Nucleus accumbens (tissue), 56 donors: Measurements from ENCODE around the gene C12orf75.
A peak's percentile ranks its signal among the peaks of the same experiment; 100 is the strongest.
"Not testable (repeated sequence)": the region's sequence is repeated elsewhere in the genome, so short reads cannot be mapped to it uniquely, and the experiment has no call there.

Experiments used
- DNase-seq, 56 donors: peaks; one replicate each; lab custom pipeline; 2025; lab: John Stamatoyannopoulos, UW

The C12orf75 gene

DNA sequence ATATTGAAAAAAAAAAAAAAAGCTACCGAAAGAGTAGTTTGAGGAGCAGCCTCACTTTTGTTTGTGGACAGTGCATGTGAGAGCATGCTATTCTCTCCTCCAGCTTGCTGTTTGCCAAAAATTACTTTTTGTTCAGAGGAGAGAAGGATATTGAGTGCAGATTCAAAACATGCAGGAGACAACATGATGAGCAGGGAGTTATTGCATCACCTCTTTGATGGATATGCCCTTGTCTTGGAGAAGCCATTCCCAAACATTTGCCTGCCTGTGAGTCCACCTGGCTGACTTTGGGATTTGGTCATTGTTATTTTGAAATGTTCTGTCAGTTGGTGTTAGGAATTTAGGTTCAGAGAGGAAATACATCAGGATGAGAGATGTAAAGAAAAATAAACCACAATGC lies 2.4 kb downstream of the C12orf75 start:
- DNase-seq: no peak

DNA sequence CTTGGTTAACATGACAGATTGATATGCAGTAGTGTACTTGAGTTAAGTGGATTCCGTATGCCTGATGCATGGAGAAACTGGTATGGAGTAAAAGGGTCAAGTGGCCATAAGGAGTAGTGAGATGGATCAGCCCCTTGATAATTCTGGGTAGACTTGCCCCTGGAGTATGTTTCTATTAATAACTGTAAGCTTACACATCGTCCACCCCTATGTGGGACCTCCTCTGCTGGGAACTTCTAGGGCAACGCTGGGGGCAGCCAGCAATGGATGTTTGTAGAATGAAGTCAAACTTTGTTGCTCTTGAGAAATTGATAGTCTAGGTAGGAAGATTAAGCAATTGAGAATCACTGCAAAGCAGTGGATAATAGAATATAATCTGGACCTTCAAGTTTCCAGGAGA lies 3.5 kb downstream of the C12orf75 start:
- no peak for DNase-seq

DNA sequence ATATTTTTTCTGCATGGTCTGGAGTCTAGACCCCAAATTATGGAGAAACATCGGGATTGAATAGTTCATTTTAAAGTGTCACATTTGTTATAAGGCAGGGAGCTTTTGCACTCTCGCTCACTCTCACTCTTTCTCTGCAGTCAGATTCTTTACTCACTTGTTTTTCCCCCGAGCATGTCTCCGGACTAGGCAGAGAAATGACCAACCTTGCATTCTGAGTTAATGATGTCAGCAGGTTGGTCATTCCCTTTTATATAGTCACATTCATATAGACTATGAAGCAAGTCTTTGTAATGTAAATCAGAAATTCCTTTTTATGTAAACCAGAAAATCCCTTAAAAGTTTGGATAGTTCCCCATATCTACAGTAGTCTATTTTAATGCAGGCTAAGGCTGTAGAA lies 4.1 kb downstream of the C12orf75 start:
- no peak for DNase-seq

DNA sequence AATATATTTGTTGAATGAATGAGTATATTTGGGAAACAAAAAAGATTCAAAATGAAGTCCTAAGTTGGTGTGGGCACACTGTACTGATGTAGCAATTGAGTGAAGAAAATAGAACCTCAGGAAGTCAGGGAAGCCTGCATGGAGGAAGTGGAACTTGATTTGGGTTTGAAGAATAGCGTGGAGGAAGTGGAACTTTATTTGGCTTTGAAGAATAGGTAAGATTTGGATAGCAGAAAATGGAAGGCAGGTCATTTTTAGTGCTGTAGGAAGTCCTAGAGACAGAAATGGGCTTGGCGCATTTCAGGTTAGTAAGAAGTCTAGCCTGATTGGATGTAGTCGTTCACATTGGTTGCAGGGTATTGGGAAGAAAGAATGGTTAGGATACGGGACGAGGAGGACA lies 5.4 kb downstream of the C12orf75 start:
- DNase-seq: no peak

DNA sequence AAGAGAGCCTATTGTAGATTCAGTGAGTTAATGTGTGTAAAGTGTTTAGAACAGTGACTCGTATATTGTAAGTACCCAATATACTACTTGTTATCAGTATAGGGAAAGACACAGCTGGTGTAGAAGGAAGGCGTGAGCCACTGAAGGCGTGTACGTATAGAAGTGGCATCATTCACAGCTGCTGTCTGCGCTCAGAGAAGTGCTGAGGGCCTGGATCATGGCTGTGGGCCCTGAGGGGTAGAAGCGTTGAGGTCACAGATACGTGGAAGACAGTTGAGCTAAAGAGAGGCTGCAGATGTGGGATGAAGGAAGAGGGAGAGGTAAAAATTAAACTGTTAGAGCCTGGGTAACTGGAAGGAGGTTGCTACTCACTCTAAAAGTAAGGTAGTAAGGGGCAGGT lies 5.9 kb downstream of the C12orf75 start:
- DNase-seq: no peak

DNA sequence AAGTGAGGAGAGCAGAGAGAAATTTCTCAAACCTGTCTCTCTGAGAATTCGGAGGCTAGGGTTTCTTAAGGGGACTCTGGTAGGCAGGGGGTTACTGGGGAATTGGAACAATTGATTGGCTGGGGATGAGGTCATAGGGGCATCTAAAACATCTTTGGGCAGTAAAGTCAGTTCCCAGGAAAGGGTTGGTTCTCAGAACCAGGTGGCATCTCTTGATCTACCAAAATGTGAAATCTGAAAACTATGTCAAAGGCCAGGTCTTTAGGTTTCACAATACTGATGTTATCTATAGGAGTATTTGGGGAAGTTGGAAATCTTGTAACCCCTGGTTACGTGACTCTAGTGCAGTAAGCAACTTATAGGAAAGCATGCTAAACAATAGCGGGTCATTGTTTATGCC lies 6.9 kb downstream of the C12orf75 start:
- no peak for DNase-seq

DNA sequence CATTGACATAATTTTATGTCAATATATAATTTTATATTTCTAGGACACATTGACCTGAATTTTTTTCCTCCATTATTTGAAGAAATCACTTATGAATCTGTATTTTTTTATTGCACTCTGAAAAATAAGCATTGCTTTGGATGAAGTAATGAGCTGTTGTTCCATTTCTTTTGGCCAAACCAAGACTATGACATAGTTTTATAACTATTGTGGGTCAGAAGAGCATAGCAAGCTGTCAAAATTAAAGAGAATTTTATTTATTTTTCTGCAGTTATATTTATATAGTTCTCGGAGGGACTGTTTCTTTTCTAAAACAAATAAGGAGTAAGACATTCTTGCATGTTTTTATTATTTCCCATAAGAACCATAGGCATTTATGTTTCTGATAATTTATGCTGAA lies 8.5 kb downstream of the C12orf75 start:
- DNase-seq: no peak

DNA sequence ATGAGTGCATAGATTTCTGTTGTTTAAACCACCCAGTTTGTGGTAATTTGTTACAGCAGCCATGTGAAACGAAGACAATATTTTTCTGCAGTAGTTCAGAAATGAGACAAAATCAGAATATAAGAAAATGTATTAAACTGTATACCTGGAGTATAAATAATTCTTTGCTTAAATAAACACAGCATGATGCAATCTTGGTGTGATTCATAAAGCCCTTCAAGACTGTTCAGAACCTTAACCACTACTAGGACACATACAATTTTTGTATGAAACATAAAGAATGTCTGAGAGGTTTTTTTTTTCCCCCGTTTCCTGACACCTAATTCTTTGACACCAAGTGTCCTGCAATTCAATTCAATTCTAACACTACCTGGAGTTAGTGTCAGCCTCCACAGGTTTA lies 10.5 kb downstream of the C12orf75 start:
- DNase-seq: no peak

DNA sequence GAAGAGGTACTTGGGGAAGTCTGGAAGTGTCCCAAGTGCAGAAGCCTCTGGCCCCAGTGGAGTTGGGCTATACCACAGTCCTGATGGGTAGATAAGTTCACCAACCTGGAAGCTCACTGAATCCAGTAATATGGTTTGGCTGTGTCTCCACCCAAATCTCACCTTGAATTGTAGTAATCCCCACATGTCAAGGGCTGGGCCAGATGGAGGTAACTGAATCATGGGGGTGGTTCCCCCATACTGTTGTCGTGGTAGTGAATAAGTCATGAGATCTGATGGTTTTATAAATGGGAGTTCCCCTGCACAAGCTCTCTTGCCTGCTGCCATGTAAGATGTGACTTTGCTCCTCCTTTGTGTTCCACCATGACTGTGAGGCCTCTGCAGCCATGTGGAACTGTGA lies 11.1 kb downstream of the C12orf75 start:
- not testable (repeated sequence) for DNase-seq

DNA sequence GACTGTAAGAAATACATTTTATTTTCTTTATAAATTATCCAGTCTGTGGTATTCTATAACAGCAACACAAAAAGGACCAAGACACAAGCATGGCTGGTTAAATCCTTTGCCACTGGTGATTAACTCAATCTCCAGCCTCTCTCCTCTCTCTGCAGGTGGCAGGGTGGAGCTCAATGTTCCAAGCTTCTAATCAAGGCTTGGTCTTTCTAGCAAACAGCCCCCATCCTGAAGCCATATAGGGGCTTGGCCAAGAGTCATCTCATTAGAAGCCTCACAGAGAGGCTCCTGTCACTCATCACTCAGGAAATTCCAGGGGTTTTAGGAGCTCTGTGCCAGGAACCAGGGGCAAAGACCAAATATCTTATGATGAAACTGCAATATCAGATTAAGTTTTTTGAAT lies 12.0 kb downstream of the C12orf75 start:
- DNase-seq: no peak

DNA sequence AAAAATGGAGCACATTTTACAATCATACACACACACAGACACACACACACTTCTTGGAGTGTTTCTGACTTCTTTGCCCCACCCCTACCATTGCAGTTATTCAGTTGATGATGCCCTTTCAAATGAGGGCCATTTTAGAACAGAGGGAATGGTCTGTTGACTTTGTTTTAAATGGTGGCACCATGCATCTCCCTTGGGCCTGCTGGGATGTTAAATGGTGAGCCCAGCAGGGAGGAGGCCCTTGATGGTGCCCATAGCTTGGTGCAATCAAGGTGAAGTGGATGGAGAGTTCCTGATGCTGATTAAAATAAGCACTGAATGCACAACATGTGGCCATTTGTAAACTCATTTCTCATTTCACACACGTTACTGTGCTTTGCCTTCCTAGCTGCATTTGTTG lies 13.3 kb downstream of the C12orf75 start:
- no peak for DNase-seq

DNA sequence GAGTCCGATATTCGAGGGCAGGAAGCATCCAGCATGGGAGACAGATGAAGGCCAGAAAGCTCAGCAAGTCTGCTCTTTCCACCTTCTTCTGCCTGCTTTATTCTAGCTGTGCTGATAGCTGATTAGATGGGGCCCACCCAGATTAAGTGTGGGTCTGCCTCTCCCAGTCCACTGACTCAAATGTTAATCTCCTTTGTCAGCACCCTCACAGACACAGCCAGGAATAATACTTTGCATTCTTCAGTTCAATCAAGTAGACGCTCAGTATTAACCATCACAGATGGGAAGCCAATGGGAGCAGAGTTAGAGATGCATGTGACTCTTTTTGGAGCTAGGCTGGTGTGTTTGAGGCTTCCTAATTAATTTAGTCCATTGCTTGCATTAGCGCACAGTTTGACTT lies 17.0 kb downstream of the C12orf75 start:
- DNase-seq: no peak

DNA sequence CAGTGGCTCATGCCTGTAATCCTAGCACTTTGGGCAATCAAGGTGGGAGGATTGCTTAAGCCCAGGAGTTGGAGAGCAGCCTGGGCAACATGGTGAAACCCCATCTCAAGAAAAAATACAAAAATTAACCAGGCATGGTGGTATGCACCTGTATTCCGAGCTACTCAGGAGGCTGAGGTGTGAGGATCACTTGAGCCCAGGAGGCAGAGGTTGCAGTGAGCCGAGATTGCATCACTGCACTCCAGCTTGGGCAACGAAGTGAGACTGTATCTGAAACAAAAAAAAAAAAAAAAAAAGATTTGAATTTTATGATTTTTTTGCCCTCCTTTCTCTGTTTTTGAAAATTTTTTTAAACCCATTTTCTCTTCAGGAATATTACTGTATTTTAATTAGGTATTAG lies 17.7 kb downstream of the C12orf75 start:
- no peak for DNase-seq

DNA sequence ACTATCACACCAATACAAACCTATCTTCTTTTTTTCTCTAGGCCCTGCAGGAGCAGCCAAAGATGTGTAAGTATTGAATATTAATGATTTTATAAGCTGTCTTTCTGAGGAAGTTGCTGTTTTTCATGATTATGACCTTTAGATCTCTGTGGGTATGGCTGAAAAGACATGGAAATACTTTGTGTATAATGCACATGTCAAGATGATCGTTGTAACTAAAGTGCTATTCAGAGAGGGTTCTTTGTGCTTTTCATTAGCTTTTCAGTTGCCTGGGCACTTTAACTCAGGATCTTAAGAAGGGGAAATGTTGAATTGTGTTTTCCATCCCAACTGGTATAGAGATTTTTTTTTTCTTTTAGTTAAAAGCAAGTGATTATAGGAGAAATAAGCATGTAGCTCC lies 18.1 kb downstream of the C12orf75 start:
- no peak for DNase-seq

DNA sequence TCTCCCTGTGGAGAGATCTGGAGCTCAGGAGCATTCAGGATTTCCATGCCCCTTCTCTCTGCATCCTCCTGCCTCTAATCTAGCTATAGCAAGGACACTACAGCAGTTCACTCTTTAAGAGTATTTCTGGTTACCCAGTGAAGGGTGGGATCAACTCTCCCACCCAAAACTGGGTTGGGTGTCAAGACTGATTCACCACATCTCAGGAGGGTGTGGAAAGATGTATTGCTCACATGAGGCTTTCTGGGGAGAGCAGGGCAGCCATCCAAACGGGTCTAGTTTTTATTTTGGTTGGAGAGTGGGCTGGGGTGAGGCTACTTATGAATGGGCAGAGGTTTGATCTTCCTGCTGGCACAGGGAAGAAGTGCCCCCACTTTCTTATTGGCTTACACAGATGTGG lies 18.6 kb downstream of the C12orf75 start:
- DNase-seq: no peak

DNA sequence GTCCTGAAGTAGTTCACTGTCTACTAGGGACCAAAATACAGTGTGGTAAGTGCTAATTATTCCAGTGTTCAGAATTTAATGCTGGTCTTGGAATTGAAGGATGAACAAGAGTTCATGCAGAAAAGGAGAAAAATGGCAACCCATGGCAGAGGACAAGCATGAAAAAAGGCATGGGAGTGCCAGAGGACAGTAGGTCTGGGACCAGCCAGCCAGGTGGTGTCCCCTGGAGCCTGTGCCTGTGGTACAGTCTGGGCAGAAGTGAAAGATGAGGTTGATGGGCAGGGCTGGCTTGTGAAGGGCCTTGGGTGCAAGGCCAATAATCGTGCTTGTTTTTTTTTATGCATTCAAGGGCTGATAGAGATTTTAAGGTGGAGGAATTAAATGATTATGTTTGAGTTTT lies 21.0 kb downstream of the C12orf75 start:
- DNase-seq: no peak

DNA sequence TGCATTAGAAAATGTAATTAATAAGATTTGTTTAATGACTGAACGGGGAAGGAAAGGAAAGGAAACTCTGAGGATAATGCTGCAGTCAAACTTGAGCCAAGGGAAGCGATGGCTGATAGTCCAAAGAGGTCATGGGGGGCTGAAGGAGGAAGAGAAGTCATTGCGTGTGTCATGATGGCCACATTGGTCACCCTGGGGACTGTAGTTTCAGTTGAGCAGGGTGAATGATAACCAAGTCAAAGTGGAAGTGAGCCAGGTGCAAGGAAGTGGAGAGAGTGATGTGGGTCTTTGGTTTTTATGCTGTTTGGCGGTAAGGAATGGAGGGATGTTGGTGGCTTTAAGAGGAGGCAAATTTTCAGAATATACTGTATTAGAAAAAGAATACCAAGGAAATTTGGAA lies 21.6 kb downstream of the C12orf75 start:
- DNase-seq: no peak

DNA sequence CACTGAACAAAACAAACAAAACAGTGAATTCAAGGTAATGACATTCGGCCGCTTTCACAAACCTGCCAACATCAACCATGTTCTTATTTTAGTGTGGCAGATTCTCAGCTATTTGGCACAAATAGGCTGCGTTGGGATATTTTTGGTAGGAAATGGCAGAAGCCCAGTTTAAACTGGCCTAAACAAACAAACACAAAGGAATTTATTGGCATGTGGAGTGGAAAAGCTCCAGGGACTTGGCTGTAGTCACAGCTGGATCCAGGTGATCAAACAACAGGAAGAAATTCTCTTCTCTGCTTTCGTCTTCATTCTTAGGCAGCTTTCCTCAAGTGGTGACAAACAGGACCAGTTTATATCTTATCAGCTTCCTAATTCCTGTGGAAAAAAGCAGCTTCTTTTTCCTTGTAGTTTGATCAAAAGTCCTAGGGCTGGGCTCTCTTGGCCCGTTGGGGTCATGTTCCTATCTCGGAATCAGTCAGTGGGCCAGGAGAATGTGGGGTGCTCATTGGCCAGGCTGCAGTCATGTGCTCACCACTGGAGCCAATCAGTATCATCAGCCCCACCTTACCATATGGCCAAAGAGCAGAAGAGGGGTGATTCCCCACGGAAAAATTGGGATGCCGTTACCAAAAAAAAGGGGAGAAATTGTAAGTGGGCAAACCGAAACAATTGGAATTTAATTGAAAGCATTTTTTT lies 22.6 kb downstream of the C12orf75 start:
- no peak for DNase-seq

DNA sequence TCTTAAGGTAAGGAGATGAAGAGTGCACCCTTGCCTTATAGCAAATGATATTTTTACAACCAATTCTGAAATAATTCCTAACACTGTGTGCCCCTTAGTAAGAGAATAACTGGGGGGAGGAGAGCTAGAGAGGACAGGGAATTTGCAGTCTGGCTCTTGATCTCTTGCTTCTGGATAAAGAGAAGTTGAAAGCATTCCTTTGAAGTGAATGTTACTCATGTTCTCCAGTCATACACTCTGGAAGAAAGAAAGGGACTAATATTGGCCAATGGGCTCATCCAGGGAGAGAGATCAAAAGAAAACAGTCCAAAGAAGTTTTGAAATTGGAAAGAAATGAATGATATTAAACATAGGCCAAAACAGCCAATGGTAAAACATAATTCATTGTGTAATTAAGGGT lies 25.3 kb downstream of the C12orf75 start:
- DNase-seq: no peak

DNA sequence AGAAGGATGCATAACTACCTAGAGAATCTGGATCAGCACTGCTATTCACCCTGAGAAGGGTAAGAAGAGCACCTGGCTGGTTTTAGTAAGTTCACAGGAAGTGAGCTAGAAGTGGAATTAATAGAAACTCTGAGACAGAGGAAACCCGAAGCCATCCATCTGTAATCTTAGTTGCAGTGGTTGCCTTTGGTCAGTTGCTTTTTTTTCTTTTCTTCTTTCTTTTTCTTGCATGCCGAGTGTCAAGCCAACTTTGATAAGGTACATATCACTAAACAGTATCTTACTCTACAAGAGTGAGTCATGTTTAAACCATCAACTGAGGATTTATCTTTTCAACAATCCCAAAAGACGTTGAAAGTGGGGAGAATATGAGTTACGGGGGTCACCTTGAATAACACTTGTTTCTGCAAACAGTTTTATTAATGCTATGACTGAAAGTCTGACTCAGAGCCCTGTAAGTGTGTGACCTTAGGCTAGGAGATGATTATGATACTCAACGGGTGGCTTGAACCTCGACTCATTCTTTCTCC lies 26.7 kb downstream of the C12orf75 start:
- no peak for DNase-seq

DNA sequence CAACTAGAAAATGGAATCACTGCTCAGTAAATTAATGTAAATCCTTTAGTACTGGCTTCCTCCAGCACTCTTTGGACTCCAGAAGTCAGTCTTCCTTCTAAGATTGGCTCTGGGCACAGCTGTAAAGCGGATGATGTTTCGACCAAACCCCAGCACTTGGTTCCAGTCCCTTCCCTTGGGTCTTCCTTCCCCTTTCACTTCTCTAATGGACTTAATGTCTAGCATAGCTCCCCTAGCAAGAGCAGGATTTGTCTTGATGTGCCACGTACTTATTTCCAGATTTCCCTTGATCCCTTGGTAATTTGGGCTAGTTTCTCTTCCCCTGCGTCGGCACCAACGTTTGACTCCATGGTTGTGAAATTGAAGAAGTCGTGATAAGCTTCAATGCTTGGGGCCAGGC lies 28.3 kb downstream of the C12orf75 start:
- DNase-seq: peak in 8 of 56 donors; percentile 1 to 44 (median 16)

DNA sequence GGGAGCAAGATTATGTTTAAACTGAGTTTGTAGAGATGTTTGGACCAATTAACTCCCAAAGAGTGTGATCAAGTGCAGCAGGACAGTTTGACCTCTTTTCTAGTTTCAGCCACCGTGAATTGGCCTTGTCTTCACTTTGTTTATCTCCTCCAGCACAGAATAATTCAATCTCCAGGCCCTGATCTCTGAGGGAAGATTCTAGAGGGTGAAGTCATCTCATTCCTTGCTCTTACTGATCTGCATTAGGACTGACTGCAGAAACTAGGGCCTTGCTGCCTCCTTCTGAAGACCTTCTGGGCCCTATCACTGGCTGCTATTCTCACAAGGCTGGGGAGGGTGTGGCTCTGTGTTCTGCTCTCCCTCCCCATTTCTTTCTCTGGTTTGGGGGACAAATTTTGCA lies 29.4 kb downstream of the C12orf75 start:
- DNase-seq: no peak

DNA sequence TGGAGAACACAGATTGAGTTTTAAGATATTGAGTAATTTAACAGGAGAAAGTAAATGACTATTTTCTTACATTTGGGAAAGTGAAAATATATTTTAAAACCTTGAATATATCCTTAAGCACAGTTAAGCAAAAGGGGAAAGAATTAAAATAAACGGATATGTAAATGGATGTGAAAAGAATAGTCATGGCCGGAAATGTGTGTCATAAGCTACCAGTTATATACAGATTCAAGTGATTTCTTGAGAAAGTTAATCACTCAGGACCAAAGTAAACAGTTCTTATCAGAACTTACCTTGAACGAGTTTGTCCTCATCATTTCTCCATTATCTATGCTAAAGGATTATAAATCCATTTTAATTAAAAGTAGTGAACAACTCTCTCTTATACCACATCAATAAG lies 33.4 kb downstream of the C12orf75 start:
- no peak for DNase-seq
